Caco-2 (cell line): ENCODE results near the gene OSBPL10. TPM values are rescaled to one million over a fixed set of nuclear protein-coding genes. Genes with fewer than 3 reads are reported as not detected.

Experiments used
- BruUV-seq: library from RNA; stranded (reverse); fragments of 400-500 nt; replicated peaks from 2 replicates; lab custom pipeline; 2021; lab: Mats Ljungman, UMichigan
- CTCF ChIA-PET: fragments of 300-600 bp; sonication (Branson Sonifier 250); formaldehyde crosslinking; loops from one replicate; lab custom pipeline; 2022; ENCODE audit warnings: antibody characterized with exemption; lab: Charles Lee
- POLR2A ChIA-PET: fragments of 300-600 bp; sonication (Branson Sonifier 250); formaldehyde crosslinking; loops from one replicate; lab custom pipeline; 2022; ENCODE audit warnings: antibody characterized with exemption; lab: Charles Lee
- DNase-seq, 2 experiments: peaks; one replicate each; pipeline versions ENCODE4 v3.0.0 to v3.0.0-alpha.2; 2020 to 2022
- H3K27me3 ChIP-seq: replicated peaks from 2 replicates; pipeline ENCODE4 v1.6.0; 2011; ENCODE audit warnings: low read length; ENCODE audit not compliant: control insufficient read depth, insufficient read depth
- H3K36me3 ChIP-seq: 2 replicates; pipeline ENCODE4 v1.5.1; 2011; ENCODE audit warnings: low read length; ENCODE audit not compliant: control insufficient read depth, insufficient read depth
- H3K4me1 ChIP-seq: fragments of 250-450 bp; sonication (Bioruptor Pico); 2 replicates; pipeline ENCODE4 v1.5.1; 2020; ENCODE audit warnings: mild to moderate bottlenecking
- H3K4me3 ChIP-seq: 2 replicates; pipeline ENCODE4 v1.5.1; 2011; ENCODE audit warnings: low read depth, mild to moderate bottlenecking, control low read depth, low read length
- H3K9me3 ChIP-seq: fragments of 250-450 bp; sonication (Bioruptor Pico); 2 replicates; pipeline ENCODE4 v1.5.1; 2020; ENCODE audit warnings: mild to moderate bottlenecking, moderate library complexity
- H3K27ac Mint-ChIP-seq: one replicate; pipeline ENCODE4 v1.8.0; 2022; ENCODE audit warnings: mixed read lengths; ENCODE audit not compliant: unreplicated experiment
- H3K27me3 Mint-ChIP-seq: one replicate; pipeline ENCODE4 v1.8.0; 2022; ENCODE audit warnings: mixed read lengths; ENCODE audit not compliant: insufficient read depth, unreplicated experiment
- H3K36me3 Mint-ChIP-seq: one replicate; pipeline ENCODE4 v1.8.0; 2022; ENCODE audit warnings: mild to moderate bottlenecking, mixed read lengths; ENCODE audit not compliant: insufficient read depth, unreplicated experiment
- H3K4me1 Mint-ChIP-seq: one replicate; pipeline ENCODE4 v1.8.0; 2022; ENCODE audit warnings: low read depth, mixed read lengths; ENCODE audit not compliant: unreplicated experiment
- H3K4me3 Mint-ChIP-seq: one replicate; pipeline ENCODE4 v1.8.0; 2022; ENCODE audit warnings: mild to moderate bottlenecking, moderate library complexity, mixed read lengths; ENCODE audit not compliant: unreplicated experiment
- H3K9me3 Mint-ChIP-seq: one replicate; pipeline ENCODE4 v1.8.0; 2022; ENCODE audit warnings: mixed read lengths; ENCODE audit not compliant: unreplicated experiment
- CTCF ChIP-seq, 2 experiments: fragments of 200-600 bp in 1 of 2; IDR thresholded peaks; 1 replicate in 1 of 2; 2 replicates in 1 of 2; pipeline versions ENCODE4 v1.5.1 to v1.8.0; 2011 to 2022; ENCODE audit warnings: antibody characterized with exemption in 1 of 2, control low read depth in 1 of 2, inconsistent platforms in 1 of 2, low read depth in 1 of 2, low read length in 1 of 2, mild to moderate bottlenecking in 1 of 2, moderate library complexity in 1 of 2; ENCODE audit not compliant: insufficient read depth in 1 of 2, severe bottlenecking in 1 of 2, unreplicated experiment in 1 of 2
- intact Hi-C: fragments of 100-400 bp; cut with micrococcal nuclease; formaldehyde crosslinking; loops from one replicate; pipeline ENCODE4 v1.10.0; 2022; ENCODE audit not compliant: unreplicated experiment
- total RNA-seq: library from RNA; stranded (reverse); gene quantifications from 2 replicates; pipeline ENCODE4 v1.2.3, GENCODE V29; 2022

The OSBPL10 gene
- total RNA-seq, 1 experiment from 2014 or later, result 71.2 TPM

GRCh38 chr3:31906182-31906581 is 74.9 kb downstream of the OSBPL10 start:
- Mint-ChIP-seq H3K27me3 (no peaks in the 10 kb centered on the region), H3K27ac (no peak overlapping the region), H3K9me3 (no peaks in the 10 kb centered on the region), H3K36me3 (peaks cover 8% of the 10 kb centered on the region), H3K4me3 (no peak overlapping the region), H3K4me1 (peaks cover 6% of the 10 kb centered on the region)
- no TSS peak for BruUV-seq
- CTCF ChIA-PET, result no interaction called here
- Histone ChIP-seq H3K36me3 (no peaks in the 10 kb centered on the region), H3K4me3 (no peak overlapping the region), H3K4me1 (no peaks in the 10 kb centered on the region; the same call in 1 of the 2 replicates), H3K27me3 (no peaks in the 10 kb centered on the region), H3K9me3 (no peaks in the 10 kb centered on the region)
- intact Hi-C loops, result no loop called here
- POLR2A ChIA-PET, result interaction anchor here (1.0 kb wide), 1 partner anchor 14 kb away, joined by 4 read pairs; no protein-coding TSS in a partner anchor
- TF ChIP-seq CTCF (IDR thresholded peaks at IDR 0.05; ENCODE audit: insufficient read depth in 1 of 2, low read depth in 1 of 2, low read length in 1 of 2, severe bottlenecking in 1 of 2, unreplicated experiment in 1 of 2), result no peak
- DNase-seq, result no peak

DNA sequence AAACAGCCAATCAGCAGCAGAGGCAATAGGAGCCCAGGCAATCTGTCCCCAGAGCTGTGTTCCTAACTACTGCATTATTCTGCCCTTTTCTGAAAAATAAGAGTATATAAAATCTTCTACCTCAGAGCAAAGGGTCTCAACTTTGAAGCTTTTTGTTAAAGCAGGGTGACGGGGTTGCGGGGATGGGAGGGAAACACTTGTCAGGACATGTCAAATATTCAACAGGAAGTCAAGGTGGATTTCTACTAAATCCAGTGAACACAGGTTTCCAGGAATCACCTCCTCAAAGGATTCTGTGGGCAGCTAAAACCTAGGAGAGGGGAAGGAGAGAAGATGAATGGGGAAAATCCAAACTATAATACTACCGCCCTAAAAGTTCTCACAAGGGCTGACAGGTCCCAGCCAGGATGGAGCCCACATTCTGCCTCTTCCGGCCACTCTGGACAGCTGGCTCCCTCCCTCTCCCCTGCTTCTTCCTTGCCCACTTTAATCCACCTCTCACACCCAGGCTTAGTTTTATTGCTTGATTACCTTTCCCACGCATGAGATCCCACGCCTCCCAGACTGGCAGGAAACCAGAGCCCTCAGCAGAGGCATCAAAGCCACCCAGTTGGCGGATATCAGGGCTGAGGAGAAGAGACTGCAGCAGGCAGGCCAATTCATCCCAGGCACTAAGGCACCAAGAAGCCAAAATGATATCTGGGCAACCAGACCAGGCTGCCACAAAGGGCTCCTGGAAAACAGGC is 77.2 kb downstream of the OSBPL10 start:
- H3K9me3 ChIP-seq, result no peaks in the 10 kb centered on the region
- no peak for TF ChIP-seq CTCF (IDR thresholded peaks at IDR 0.05; ENCODE audit: insufficient read depth in 1 of 2, low read depth in 1 of 2, low read length in 1 of 2, severe bottlenecking in 1 of 2, unreplicated experiment in 1 of 2)
- Mint-ChIP-seq H3K27me3 (no peaks in the 10 kb centered on the region), H3K36me3 (peaks cover 12% of the 10 kb centered on the region), H3K4me3 (no peak overlapping the region), H3K9me3 (no peaks in the 10 kb centered on the region), H3K4me1 (peaks cover 6% of the 10 kb centered on the region), H3K27ac (no peak overlapping the region)
- intact Hi-C loops, result no loop called here
- H3K27me3 ChIP-seq, result no peaks in the 10 kb centered on the region
- no peaks in the 10 kb centered on the region; the same call in 1 of the 2 replicates for H3K4me1 ChIP-seq
- no peaks in the 10 kb centered on the region for H3K36me3 ChIP-seq
- no TSS peak for BruUV-seq
- H3K4me3 ChIP-seq, result no peak overlapping the region
- ChIA-PET POLR2A (no interaction called here), CTCF (no interaction called here)
- no peak for DNase-seq

DNA sequence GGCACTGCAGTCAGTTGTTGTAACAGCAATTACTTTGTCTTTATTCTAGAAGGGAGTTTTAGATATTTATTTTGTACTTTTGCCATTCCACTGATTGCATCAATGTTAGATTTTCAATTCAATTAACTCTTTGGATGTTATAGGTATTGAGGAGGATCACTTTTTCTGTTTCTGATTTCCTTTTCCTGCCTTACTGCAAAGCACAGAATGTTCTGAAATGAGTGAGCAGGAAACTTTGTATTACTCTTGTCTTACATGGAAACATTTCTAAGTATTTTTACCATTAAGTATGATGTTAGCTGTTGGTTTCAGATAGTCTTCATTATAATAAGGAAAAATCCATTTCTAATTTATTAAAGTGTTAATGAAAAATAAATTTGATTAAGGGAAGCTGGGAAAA is 80.5 kb downstream of the OSBPL10 start:
- Mint-ChIP-seq H3K27me3 (no peaks in the 10 kb centered on the region), H3K36me3 (peaks cover 12% of the 10 kb centered on the region), H3K4me1 (peaks cover 15% of the 10 kb centered on the region), H3K9me3 (no peaks in the 10 kb centered on the region), H3K27ac (peak overlapping the region; percentile 30), H3K4me3 (no peak overlapping the region)
- ChIA-PET POLR2A (no interaction called here), CTCF (no interaction called here)
- no peaks in the 10 kb centered on the region for H3K27me3 ChIP-seq
- no peak for TF ChIP-seq CTCF (IDR thresholded peaks at IDR 0.05; ENCODE audit: insufficient read depth in 1 of 2, low read depth in 1 of 2, low read length in 1 of 2, severe bottlenecking in 1 of 2, unreplicated experiment in 1 of 2)
- H3K36me3 ChIP-seq, result no peaks in the 10 kb centered on the region
- no TSS peak for BruUV-seq
- no peaks in the 10 kb centered on the region for H3K9me3 ChIP-seq
- intact Hi-C loops, result no loop called here
- H3K4me1 ChIP-seq, result peaks cover 16% of the 10 kb centered on the region
- no peak for DNase-seq
- H3K4me3 ChIP-seq, result no peak overlapping the region
